ENCODE measurements around the gene UBE2J2. TPM values are rescaled to one million over a fixed set of nuclear protein-coding genes. Genes with fewer than 3 reads are reported as not detected.

UBE2J2 gene
- total RNA-seq, 3 donors from 2014 or later (not counting 1 experiment from before 2014, with no cell fraction given), result 66.0 to 84.2 (median 78.1) TPM

GRCh38 chr1:1284221-1285101 is 10.8 kb upstream of the UBE2J2 start:
- WGBS (ENCODE audit: insufficient coverage), result 92% methylated on average over 28 of the region's 32 CpGs
- intact Hi-C loops (cut with micrococcal nuclease), result no loop called here
- H3K9me3 ChIP-seq (ENCODE audit: control insufficient read depth, insufficient read depth, low read length), result no peaks in the 10 kb centered on the region
- DNase-seq (no peak), ATAC-seq (no peak)
- H3K4me1 ChIP-seq (ENCODE audit: control insufficient read depth, insufficient read depth, low read length), result peaks cover 3% of the 10 kb centered on the region
- H3K27me3 Mint-ChIP-seq (ENCODE audit: low read depth in 2 of 2), result no peaks in the 10 kb centered on the region
- no peak overlapping the region for H3K4me3 Mint-ChIP-seq
- H3K36me3 ChIP-seq (ENCODE audit: control insufficient read depth, insufficient read depth, low read length), result no peaks in the 10 kb centered on the region
- H3K27ac ChIP-seq (ENCODE audit: low read length), result no peak overlapping the region
- H3K9me3 Mint-ChIP-seq, result no peaks in the 10 kb centered on the region
- no peaks in the 10 kb centered on the region for H3K36me3 Mint-ChIP-seq
- no peak overlapping the region for H3K4me3 ChIP-seq (ENCODE audit: low read length)
- H3K4me1 Mint-ChIP-seq, result no peaks in the 10 kb centered on the region
- H3K27ac Mint-ChIP-seq, result no peak overlapping the region
- TF ChIP-seq CTCF (IDR thresholded peaks at IDR 0.05), result no peak
- no peaks in the 10 kb centered on the region for H3K27me3 ChIP-seq (ENCODE audit: control insufficient read depth, insufficient read depth, low read length)

- no peaks in the 10 kb centered on the region for H3K36me3 Mint-ChIP-seq
- DNase-seq (no peak), ATAC-seq (no peak)
- intact Hi-C loops (cut with micrococcal nuclease), result no loop called here
- H3K27me3 Mint-ChIP-seq (ENCODE audit: low read depth in 2 of 2), result no peaks in the 10 kb centered on the region
- H3K9me3 ChIP-seq (ENCODE audit: control insufficient read depth, insufficient read depth, low read length), result no peaks in the 10 kb centered on the region
- H3K4me3 ChIP-seq (ENCODE audit: low read length), result no peak overlapping the region
- H3K27ac ChIP-seq (ENCODE audit: low read length), result no peak overlapping the region
- H3K36me3 ChIP-seq (ENCODE audit: control insufficient read depth, insufficient read depth, low read length), result no peaks in the 10 kb centered on the region
- no peaks in the 10 kb centered on the region for H3K27me3 ChIP-seq (ENCODE audit: control insufficient read depth, insufficient read depth, low read length)
- H3K4me3 Mint-ChIP-seq, result no peak overlapping the region
- no peaks in the 10 kb centered on the region for H3K4me1 Mint-ChIP-seq
- WGBS (ENCODE audit: insufficient coverage), result 27% methylated on average over 3 of the region's 9 CpGs
- peaks cover 3% of the 10 kb centered on the region for H3K4me1 ChIP-seq (ENCODE audit: control insufficient read depth, insufficient read depth, low read length)
- no peaks in the 10 kb centered on the region for H3K9me3 Mint-ChIP-seq
- H3K27ac Mint-ChIP-seq, result peak overlapping the region in 1 of 2 donors; percentile 14
- TF ChIP-seq CTCF (IDR thresholded peaks at IDR 0.05), result no peak
Measured at GRCh38 chr1:1283821-1284220, 10.2 kb upstream of the UBE2J2 start.

GRCh38 chr1:1282998-1283397 is 9.3 kb upstream of the UBE2J2 start:
- intact Hi-C loops (cut with micrococcal nuclease), result no loop called here
- no peaks in the 10 kb centered on the region for H3K27me3 Mint-ChIP-seq (ENCODE audit: low read depth in 2 of 2)
- H3K9me3 Mint-ChIP-seq, result no peaks in the 10 kb centered on the region
- H3K36me3 Mint-ChIP-seq, result no peaks in the 10 kb centered on the region
- H3K4me3 Mint-ChIP-seq, result no peak overlapping the region
- WGBS (ENCODE audit: insufficient coverage), result 83% methylated on average over 12 of the region's 14 CpGs
- H3K27ac ChIP-seq (ENCODE audit: low read length), result no peak overlapping the region
- peaks cover 3% of the 10 kb centered on the region for H3K4me1 ChIP-seq (ENCODE audit: control insufficient read depth, insufficient read depth, low read length)
- TF ChIP-seq CTCF (IDR thresholded peaks at IDR 0.05), result no peak
- no peak overlapping the region for H3K27ac Mint-ChIP-seq
- H3K4me1 Mint-ChIP-seq, result no peaks in the 10 kb centered on the region
- H3K36me3 ChIP-seq (ENCODE audit: control insufficient read depth, insufficient read depth, low read length), result no peaks in the 10 kb centered on the region
- DNase-seq, result no peak
- no peaks in the 10 kb centered on the region for H3K9me3 ChIP-seq (ENCODE audit: control insufficient read depth, insufficient read depth, low read length)
- no peaks in the 10 kb centered on the region for H3K27me3 ChIP-seq (ENCODE audit: control insufficient read depth, insufficient read depth, low read length)
- no peak overlapping the region for H3K4me3 ChIP-seq (ENCODE audit: low read length)
- ATAC-seq, result peak in 1 of 3 donors; percentile 42

All from natural killer cell (primary cell).